Osteocyte (in vitro differentiated cells): Measurements from ENCODE around the gene PDE3B. TPM values are rescaled to one million over a fixed set of nuclear protein-coding genes. Genes with fewer than 3 reads are reported as not detected.

Source experiments
- DNase-seq: peaks from one replicate; pipeline ENCODE4 v3.0.0; 2021; ENCODE audit warnings: mixed read lengths; ENCODE audit not compliant: unreplicated experiment; ENCODE audit errors: extremely low spot score
- H3K27ac Mint-ChIP-seq: one replicate; pipeline ENCODE4 v1.8.0; 2021; ENCODE audit warnings: mild to moderate bottlenecking, mixed read lengths; ENCODE audit not compliant: unreplicated experiment
- H3K27me3 Mint-ChIP-seq: one replicate; pipeline ENCODE4 v1.8.0; 2021; ENCODE audit warnings: mixed read lengths; ENCODE audit not compliant: unreplicated experiment
- H3K36me3 Mint-ChIP-seq: one replicate; pipeline ENCODE4 v1.8.0; 2021; ENCODE audit warnings: mixed read lengths; ENCODE audit not compliant: unreplicated experiment
- H3K4me1 Mint-ChIP-seq: one replicate; pipeline ENCODE4 v1.8.0; 2021; ENCODE audit warnings: mixed read lengths; ENCODE audit not compliant: unreplicated experiment
- H3K4me3 Mint-ChIP-seq: one replicate; pipeline ENCODE4 v1.8.0; 2021; ENCODE audit warnings: mild to moderate bottlenecking, moderate library complexity, mixed read lengths; ENCODE audit not compliant: unreplicated experiment
- H3K9me3 Mint-ChIP-seq: one replicate; pipeline ENCODE4 v1.8.0; 2021; ENCODE audit warnings: mixed read lengths; ENCODE audit not compliant: unreplicated experiment
- CTCF ChIP-seq: fragments of 200-600 bp; sonication (generic); IDR thresholded peaks from 2 replicates; pipeline ENCODE4 v1.5.0; 2021; ENCODE audit warnings: antibody characterized with exemption, mild to moderate bottlenecking, moderate library complexity
- total RNA-seq: library from RNA; stranded (reverse); gene quantifications from 2 replicates; pipeline ENCODE4 v1.2.1, GENCODE V29; 2021

Gene PDE3B
- total RNA-seq, 1 donor from 2014 or later: 0.08 TPM

DNA sequence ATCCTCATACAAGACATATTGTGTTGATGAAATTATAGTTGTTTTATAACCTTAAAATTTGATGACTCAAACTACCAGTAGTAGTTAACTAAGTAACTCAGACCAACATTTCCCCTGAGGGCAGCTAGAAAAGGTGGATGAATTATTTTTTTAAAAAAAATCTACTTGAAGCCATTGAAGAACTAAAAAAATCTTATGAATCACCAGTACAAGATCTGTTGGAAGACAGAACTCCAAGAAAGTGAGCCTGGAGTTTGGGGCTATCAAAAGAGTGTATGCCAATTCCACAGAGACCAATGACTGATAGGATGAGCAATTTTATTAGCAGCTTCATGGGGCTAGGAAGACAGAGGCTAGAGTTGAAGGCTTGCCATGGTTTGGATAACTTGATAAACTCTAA lies 176.0 kb downstream of the PDE3B start:
- no peak for TF ChIP-seq CTCF
- Mint-ChIP-seq H3K27me3 (no peaks in the 10 kb centered on the region), H3K4me1 (no peaks in the 10 kb centered on the region), H3K9me3 (no peaks in the 10 kb centered on the region), H3K27ac (no peak overlapping the region), H3K4me3 (no peak overlapping the region), H3K36me3 (no peaks in the 10 kb centered on the region)
- DNase-seq: no peak

DNA sequence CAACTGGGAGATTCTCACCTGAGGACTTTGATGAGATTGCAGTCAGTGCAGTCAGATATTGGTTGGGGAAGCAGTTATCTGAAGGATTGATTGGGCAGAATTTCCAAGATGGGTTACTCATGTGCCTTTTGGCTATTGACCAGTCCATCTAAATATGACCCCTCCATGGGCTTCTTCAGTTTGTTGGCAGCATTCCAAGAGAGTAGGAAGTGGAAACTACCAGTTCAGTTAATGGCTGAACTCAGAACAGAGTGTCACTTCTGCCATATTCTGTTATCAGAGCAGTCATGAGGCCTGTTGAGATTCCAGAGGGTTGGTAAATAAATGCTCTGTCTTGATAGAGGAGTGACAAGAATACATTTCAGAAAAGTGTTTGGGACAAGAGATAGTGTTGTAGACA lies 177.4 kb downstream of the PDE3B start:
- no peak for DNase-seq
- H3K27ac Mint-ChIP-seq: no peak overlapping the region
- peaks cover 8% of the 10 kb centered on the region for H3K9me3 Mint-ChIP-seq
- no peak overlapping the region for H3K4me3 Mint-ChIP-seq
- TF ChIP-seq CTCF: no peak
- no peaks in the 10 kb centered on the region for H3K4me1 Mint-ChIP-seq
- peaks cover 2% of the 10 kb centered on the region for H3K27me3 Mint-ChIP-seq
- H3K36me3 Mint-ChIP-seq: no peaks in the 10 kb centered on the region

- Mint-ChIP-seq H3K27me3 (peaks cover 2% of the 10 kb centered on the region), H3K36me3 (no peaks in the 10 kb centered on the region), H3K27ac (no peak overlapping the region), H3K9me3 (peaks cover 15% of the 10 kb centered on the region), H3K4me1 (no peaks in the 10 kb centered on the region), H3K4me3 (no peak overlapping the region)
- no peak for TF ChIP-seq CTCF
- no peak for DNase-seq
Measured at GRCh38 chr11:14826600-14826999, 183.0 kb downstream of the PDE3B start.

- H3K27ac Mint-ChIP-seq: no peak overlapping the region
- no peak for DNase-seq
Measured at GRCh38 chr11:14835496-14836492, 192.2 kb downstream of the PDE3B start.

More at GRCh38 chr11:14835496-14836492, 192.2 kb downstream of the PDE3B start:
- no peaks in the 10 kb centered on the region for H3K9me3 Mint-ChIP-seq
- no peak overlapping the region for H3K4me3 Mint-ChIP-seq
- no peaks in the 10 kb centered on the region for H3K27me3 Mint-ChIP-seq
- no peaks in the 10 kb centered on the region for H3K4me1 Mint-ChIP-seq
- no peaks in the 10 kb centered on the region for H3K36me3 Mint-ChIP-seq
- no peak for TF ChIP-seq CTCF
